Transverse colon (tissue), 4 donors: ENCODE results near the gene SRMS. TPM values are rescaled to one million over a fixed set of nuclear protein-coding genes. Genes with fewer than 3 reads are reported as not detected.

Source experiments
- DNase-seq: peaks from one replicate; pipeline ENCODE4 v3.0.0-alpha.2; 2019
- H3K27ac ChIP-seq, 4 donors: fragments of 200-600 bp; sonication (generic); 2 replicates each; pipeline ENCODE4 v1.5.1; 2016 to 2018; ENCODE audit warnings: inconsistent platforms in 4 of 4
- H3K27me3 ChIP-seq: fragments of 200-600 bp; sonication (generic); 2 replicates; pipeline ENCODE4 v1.5.1; 2017; ENCODE audit warnings: inconsistent platforms
- H3K36me3 ChIP-seq, 4 donors: fragments of 200-600 bp; sonication (generic); 2 replicates each; pipeline ENCODE4 v1.5.1; 2017 to 2019; ENCODE audit warnings: inconsistent platforms in 4 of 4
- H3K4me1 ChIP-seq, 4 donors: fragments of 200-600 bp; sonication (generic); 2 replicates each; pipeline ENCODE4 v1.5.1; 2017 to 2020; ENCODE audit warnings: inconsistent platforms in 4 of 4
- H3K4me3 ChIP-seq, 4 donors: fragments of 200-600 bp; sonication (generic); 1 replicate in 1 of 4; 2 replicates in 3 of 4; pipeline versions ENCODE4 v1.5.1 to v1.6.1; 2017 to 2019; ENCODE audit warnings: inconsistent platforms in 4 of 4
- H3K9me3 ChIP-seq, 2 donors: fragments of 200-600 bp; sonication (generic); 2 replicates each; pipeline ENCODE4 v1.5.1; 2017 to 2019; ENCODE audit warnings: inconsistent platforms in 2 of 2
- EP300 ChIP-seq: sonication (generic); formaldehyde crosslinking; IDR thresholded peaks from one replicate; pipeline ENCODE4 v1.6.1; 2017; ENCODE audit warnings: antibody characterized with exemption, low read depth
- POLR2A ChIP-seq: fragments of 450-650 bp; IDR thresholded peaks from one replicate; pipeline ENCODE4 v1.6.1; 2016; ENCODE audit warnings: antibody characterized with exemption, mild to moderate bottlenecking, moderate library complexity
- POLR2AphosphoS5 ChIP-seq, 3 donors: sonication (generic); formaldehyde crosslinking; IDR thresholded peaks; one replicate each; pipeline ENCODE4 v1.6.1; 2016; ENCODE audit warnings: antibody characterized with exemption in 3 of 3
- WGBS, 2 donors: methylation state at CpG; one replicate each; pipeline ENCODE4 v1.1.5; 2018; ENCODE audit warnings: low coverage in 1 of 2; 5-methylcytosine and 5-hydroxymethylcytosine counted together
- in situ Hi-C, 4 donors: fragments of 200-750 bp; cut with MboI; loops; one replicate each; pipeline versions ENCODE4 v1.15.0 to v1.15.1; 2017; ENCODE audit warnings: low sequenced_read_pairs in 3 of 4, low pct_ligation_motif_present in 1 of 4, low pct_unique_long_range_greater_than_20kb in 1 of 4
- intact Hi-C: fragments of 100-400 bp; cut with DNase I; formaldehyde crosslinking; loops from one replicate; pipeline ENCODE4 v1.15.1; 2023; ENCODE audit warnings: low total_unique reads
- total RNA-seq, 4 donors: library from RNA; depleted of rRNA; stranded (reverse); fragments of >200 nt; gene quantifications; one replicate each; pipeline ENCODE4 v1.1.0, GENCODE V29; 2016
- TF ChIP-seq, protein P1 (sequence below), 5 experiments: fragments of 200-600 bp in 3 of 5; fragments of 450-650 bp in 2 of 5; sonication (generic) in 3 of 5; IDR thresholded peaks; 1 replicate in 2 of 5; 2 replicates in 3 of 5; pipeline ENCODE4 v1.5.1; 2016 to 2017; ENCODE audit warnings: antibody characterized with exemption in 5 of 5, inconsistent platforms in 3 of 5, mild to moderate bottlenecking in 2 of 5, moderate library complexity in 1 of 5

SRMS gene
- total RNA-seq, 4 donors from 2014 or later, result 0.79 TPM; not detected in 3

DNA sequence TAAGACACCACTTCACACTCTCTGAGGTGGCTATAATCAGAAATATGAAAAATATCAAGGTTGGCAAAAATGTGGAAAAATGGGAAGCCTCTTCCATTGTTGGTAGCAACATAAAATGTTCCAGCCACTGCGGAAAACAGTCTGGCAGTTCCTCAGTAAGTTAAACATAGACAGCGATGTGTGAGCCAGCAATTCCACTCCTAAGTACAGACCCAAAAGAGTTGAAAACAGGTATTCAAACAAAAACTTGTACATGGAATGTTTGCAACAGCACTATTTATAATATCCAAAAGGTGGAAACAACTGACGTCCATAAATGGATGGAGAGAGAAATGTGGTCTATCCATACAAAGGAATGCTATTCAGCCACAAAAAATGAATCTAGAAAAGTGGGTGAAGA, 34.3 kb downstream of the SRMS start:
- no peaks in the 10 kb centered on the region for H3K36me3 ChIP-seq
- H3K27me3 ChIP-seq, result peaks cover 37% of the 10 kb centered on the region
- intact Hi-C loops, result no loop called here
- no peak overlapping the region for H3K27ac ChIP-seq
- 72 to 77% methylated on average over 2 to 3 of the region's 3 CpGs for WGBS, 2 donors
- no peak overlapping the region for H3K4me3 ChIP-seq
- no peak for DNase-seq
- TF ChIP-seq POLR2AphosphoS5 (IDR thresholded peaks at IDR 0.05) (no peak), POLR2A (no peak), EP300 (no peak)
- TF ChIP-seq, protein P1, sequence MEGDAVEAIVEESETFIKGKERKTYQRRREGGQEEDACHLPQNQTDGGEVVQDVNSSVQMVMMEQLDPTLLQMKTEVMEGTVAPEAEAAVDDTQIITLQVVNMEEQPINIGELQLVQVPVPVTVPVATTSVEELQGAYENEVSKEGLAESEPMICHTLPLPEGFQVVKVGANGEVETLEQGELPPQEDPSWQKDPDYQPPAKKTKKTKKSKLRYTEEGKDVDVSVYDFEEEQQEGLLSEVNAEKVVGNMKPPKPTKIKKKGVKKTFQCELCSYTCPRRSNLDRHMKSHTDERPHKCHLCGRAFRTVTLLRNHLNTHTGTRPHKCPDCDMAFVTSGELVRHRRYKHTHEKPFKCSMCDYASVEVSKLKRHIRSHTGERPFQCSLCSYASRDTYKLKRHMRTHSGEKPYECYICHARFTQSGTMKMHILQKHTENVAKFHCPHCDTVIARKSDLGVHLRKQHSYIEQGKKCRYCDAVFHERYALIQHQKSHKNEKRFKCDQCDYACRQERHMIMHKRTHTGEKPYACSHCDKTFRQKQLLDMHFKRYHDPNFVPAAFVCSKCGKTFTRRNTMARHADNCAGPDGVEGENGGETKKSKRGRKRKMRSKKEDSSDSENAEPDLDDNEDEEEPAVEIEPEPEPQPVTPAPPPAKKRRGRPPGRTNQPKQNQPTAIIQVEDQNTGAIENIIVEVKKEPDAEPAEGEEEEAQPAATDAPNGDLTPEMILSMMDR (IDR thresholded peaks at IDR 0.05), result no peak
- H3K9me3 ChIP-seq, result no peaks in the 10 kb centered on the region
- no peaks in the 10 kb centered on the region for H3K4me1 ChIP-seq
- in situ Hi-C loops, result no loop called here

DNA sequence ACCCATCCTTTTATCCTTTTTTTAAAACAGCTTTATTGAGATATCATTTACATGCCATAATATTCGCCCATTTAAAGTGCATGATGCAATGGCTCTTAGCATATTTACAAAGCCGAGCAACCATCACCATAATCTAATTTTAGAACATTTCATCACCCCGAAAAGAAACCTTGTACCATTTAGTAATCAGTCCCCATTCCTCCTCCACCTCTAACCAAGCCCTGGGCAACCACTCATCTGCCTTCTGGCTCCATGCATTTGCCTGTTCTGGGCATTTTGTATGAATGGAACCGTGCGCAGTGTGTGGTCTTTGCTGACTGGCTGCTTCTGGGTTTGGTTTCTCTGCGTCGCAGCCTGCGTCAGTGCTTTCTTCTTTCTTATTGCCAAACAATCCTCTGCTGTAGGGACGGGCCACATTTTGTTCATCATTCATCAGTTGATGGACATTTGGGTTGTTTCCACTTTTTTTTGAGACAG, 38.4 kb downstream of the SRMS start:
- H3K9me3 ChIP-seq, result no peaks in the 10 kb centered on the region
- H3K27me3 ChIP-seq, result peaks cover 66% of the 10 kb centered on the region
- TF ChIP-seq POLR2A, result no peak
- no peak for TF ChIP-seq POLR2AphosphoS5 (IDR thresholded peaks at IDR 0.05)
- TF ChIP-seq, protein P1 (IDR thresholded peaks at IDR 0.05), result no peak
- TF ChIP-seq EP300, result no peak
- no peak for DNase-seq
- H3K4me3 ChIP-seq, result no peak overlapping the region
- no peak overlapping the region for H3K27ac ChIP-seq
- H3K36me3 ChIP-seq, result no peaks in the 10 kb centered on the region
- intact Hi-C loops, result no loop called here
- H3K4me1 ChIP-seq, result no peaks in the 10 kb centered on the region
- in situ Hi-C loops, result no loop called here
- 77 to 82% methylated on average over 9 of the region's 9 CpGs for WGBS, 2 donors

DNA sequence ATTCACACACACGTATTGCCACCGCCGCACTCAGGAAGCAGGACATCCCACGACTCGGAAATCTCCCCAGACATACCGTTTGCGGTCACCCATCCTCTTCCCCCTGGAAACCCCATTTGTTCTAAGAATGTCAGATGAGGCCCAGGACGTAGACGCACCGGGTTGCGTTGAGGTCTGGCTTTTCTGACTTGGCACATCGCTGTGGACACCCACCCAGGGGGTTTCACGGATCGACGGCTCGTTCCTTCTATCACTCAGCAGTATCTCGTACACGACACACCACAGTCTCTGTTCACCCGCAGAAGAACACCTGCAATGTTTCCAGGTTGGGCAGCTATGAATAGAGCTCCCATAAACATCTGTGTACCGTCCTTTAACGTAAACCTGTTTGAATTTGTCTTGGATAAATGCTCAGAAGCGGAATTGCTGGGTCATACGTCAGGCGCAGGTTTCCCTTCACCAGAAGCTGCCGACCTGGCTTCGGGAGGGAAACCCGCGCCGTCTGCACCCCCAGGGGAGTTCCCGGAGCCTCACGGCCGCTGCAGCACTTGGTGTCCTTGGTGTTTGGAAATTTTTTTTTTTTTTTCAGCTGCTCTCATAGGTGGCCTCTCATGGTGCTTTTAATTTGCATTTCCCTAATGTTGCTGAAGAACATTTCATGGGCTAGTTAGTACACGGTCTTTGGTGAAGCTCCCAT, 39.3 kb downstream of the SRMS start:
- WGBS, 2 donors, result 77 to 78% methylated on average over 18 to 33 of the region's 33 CpGs
- intact Hi-C loops, result no loop called here
- Histone ChIP-seq H3K27ac (no peak overlapping the region), H3K4me1 (no peaks in the 10 kb centered on the region), H3K36me3 (no peaks in the 10 kb centered on the region), H3K27me3 (peaks cover 75% of the 10 kb centered on the region), H3K9me3 (no peaks in the 10 kb centered on the region), H3K4me3 (no peak overlapping the region)
- DNase-seq, result no peak
- TF ChIP-seq EP300, result no peak
- TF ChIP-seq POLR2AphosphoS5 (IDR thresholded peaks at IDR 0.05), result no peak
- TF ChIP-seq POLR2A, result no peak
- TF ChIP-seq, protein P1 (IDR thresholded peaks at IDR 0.05), result no peak
- in situ Hi-C loops, result no loop called here

- intact Hi-C loops (no loop called here), in situ Hi-C loops (no loop called here)
- Histone ChIP-seq H3K27ac (no peak overlapping the region), H3K4me1 (no peaks in the 10 kb centered on the region), H3K36me3 (no peaks in the 10 kb centered on the region), H3K4me3 (no peak overlapping the region), H3K27me3 (peaks cover 77% of the 10 kb centered on the region), H3K9me3 (no peaks in the 10 kb centered on the region)
- DNase-seq, result no peak
- WGBS, 2 donors, result 80 to 89% methylated on average over 2 to 30 of the region's 30 CpGs
- TF ChIP-seq POLR2A (no peak), EP300 (no peak), POLR2AphosphoS5 (IDR thresholded peaks at IDR 0.05) (no peak)
- TF ChIP-seq, protein P1 (IDR thresholded peaks at IDR 0.05), result no peak
Observed at GRCh38 chr20:63507083-63507743, 40.3 kb downstream of the SRMS start.
